Hepatic stellate cell (primary cell): ENCODE measurements around the gene NCOA6.
"Not testable (repeated sequence)": the region's sequence is repeated elsewhere in the genome, so short reads cannot be mapped to it uniquely, and the experiment has no call there.

ENCODE experiments used
- DNase-seq: peaks from one replicate; pipeline ENCODE4 v3.0.0; 2011; ENCODE audit warnings: low spot score

The NCOA6 gene

GRCh38 chr20:34717230-34718095 is 108.0 kb downstream of the NCOA6 start:
- DNase-seq, result no peak

DNA sequence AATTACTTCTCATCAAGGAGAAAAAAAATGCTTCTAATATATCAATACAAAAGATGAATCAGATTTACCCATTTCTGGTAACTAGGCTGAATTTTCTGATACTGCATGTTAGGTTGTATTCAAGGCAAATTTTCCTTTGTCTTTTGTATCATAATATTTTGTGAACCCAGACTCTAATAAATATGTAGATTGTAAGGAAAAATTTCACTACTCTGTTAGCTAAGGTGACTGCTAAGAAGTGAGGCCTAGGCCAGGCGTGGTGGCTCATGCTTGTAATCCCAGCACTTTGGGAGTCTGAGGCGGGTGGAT is 108.6 kb downstream of the NCOA6 start:
- no peak for DNase-seq

GRCh38 chr20:34715384-34715783 is 110.1 kb downstream of the NCOA6 start:
- no peak for DNase-seq

GRCh38 chr20:34713944-34714515 is 111.4 kb downstream of the NCOA6 start:
- not testable (repeated sequence) for DNase-seq

GRCh38 chr20:34713194-34713943 is 112.1 kb downstream of the NCOA6 start:
- DNase-seq, result peak; percentile 92

- DNase-seq, result no peak
These were observed 112.8 kb downstream of the NCOA6 start for GRCh38 chr20:34712525-34713192.

- no peak for DNase-seq
These were observed 113.5 kb downstream of the NCOA6 start for GRCh38 chr20:34711813-34712430.

DNA sequence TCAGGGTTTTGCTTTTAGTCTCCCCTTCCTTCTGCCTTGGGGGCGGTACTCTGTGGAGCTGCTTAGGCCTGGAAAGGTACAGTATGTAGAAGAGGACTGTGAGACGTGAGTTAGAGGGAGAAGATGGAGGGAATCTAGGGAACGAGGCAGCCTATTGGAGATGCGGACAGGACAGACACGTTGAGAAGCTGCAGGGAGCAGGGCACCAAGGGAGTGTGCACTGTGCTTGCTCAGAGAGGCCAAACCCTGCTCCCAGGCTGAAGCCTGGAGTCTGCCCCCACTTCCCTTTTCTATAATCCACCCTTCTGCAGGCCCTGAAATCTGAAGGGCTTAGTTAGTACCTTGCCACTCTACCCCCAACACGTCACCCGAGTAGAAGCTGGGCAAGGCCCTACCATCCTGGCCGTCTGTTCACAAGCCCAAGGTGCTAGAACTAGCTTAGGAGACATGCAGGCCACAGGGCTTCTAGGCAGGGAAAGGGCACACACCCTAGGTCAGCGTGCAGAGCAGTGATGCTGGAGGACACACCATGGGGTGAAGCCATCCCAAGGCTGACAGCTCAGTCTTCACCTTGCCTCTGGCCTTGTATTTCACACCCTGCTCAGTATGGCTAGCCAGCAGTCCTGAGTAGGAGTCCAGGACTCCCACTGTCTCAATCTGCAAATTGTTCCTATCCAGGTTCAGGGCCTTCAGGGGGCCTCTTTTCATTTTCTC is 114.4 kb downstream of the NCOA6 start:
- DNase-seq, result no peak

- DNase-seq, result no peak
These were observed 114.9 kb downstream of the NCOA6 start for GRCh38 chr20:34710568-34710839.

DNA sequence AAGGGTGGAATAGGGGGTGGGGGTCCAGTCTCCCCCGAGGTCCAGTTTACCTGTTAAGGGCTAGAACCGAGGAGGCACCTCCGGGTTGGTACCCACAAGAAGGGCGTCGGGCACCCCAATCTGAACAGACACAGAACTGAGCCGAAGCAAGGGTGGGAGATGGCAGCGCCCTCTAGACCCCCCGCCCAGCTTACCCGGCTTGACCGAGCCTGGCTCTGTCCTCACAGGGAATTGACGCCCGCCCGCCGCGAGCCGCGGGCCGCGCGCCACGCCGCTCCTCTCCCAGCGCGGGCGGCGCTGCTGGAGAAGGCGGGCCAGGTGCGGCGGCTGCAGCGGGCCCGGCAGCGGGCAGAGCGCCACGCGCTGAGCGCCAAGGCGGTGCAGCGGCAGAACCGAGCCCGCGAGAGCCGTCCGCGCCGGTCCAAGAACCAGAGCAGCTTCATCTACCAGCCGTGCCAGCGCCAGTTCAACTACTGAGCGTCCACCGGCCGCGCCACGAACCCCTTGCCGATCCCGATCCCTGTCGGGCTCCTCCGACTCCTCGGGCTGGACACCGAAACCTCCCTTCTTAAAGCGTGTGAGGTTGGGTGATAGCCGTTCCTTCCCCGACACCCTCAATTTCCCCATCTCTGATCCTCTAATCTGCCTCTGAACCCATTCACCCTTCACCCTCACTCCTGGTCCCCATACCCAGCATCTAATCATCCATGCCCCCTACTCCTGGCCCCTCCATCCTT is 115.5 kb downstream of the NCOA6 start:
- DNase-seq, result peak; percentile 59

GRCh38 chr20:34709044-34709830 is 116.2 kb downstream of the NCOA6 start:
- DNase-seq, result peak; percentile 79

GRCh38 chr20:34708621-34709043 is 116.8 kb downstream of the NCOA6 start:
- peak; percentile 64 for DNase-seq

DNA sequence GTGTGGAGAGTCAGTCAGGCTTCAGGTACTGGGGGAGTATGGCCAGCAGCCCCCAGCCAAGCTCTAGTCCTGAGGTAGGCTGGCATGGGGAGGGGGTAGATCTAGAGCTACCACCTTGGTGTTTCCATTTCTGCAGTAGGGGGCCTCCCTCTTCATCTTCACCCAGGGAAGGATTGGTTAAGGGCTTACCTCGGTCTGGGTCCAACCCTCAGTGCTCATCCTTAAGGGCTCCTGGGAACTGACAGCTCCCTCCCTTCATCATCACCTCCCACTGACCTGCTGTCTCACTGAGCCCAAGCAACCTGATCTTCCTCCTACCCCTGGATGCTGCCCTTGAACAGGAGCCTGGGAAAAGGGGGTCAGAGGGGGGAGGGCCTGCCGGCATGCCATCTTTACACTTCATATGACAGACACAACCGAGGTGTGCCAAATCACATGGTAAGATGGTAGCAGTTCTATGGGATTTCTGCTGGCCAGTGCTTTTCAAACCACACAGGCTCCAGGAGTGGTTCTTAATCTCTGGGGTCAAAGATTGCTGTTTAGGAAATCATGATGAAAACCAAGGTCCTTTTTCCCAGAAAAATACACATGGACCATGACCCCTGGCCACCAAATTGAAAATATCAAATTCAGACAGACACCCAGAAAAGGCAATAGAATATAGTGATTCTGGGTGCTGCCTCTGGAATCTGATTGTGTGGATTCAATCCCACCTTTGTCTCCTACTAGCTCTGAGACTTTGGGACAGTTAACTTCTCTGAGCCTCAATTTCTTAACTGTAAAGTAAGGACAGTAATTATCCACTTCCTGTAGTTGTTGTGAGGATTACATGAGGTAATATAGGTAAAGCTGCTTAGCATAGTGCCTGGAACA is 118.3 kb downstream of the NCOA6 start:
- DNase-seq, result no peak

DNA sequence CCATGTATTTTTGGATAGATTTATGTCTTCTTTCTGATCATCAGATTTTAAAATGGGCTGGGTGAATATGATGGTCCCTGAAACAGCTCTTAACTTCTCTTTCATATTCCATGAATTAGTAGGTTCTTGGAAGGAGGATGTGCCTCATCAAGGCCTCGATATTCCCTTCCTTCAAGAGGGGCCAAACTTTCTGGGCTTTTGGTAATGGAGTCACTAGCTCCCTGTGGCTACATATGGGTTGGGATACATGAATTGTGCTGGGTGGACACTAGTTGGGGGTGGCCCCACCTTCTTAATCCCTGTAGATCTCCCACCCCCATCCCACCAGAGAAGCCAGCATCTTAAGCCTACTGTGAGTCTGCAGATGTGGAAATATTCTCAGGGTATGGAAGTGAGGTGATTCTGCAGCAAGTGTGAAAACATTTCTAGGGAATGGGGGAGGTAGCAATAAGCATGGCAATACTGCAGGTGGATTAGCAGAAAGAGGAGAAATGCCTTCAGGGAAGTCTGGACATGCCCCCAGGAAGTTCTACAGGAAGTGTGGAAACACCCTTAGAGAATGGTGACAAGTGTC is 119.1 kb downstream of the NCOA6 start:
- DNase-seq, result no peak

- peak; percentile 61 for DNase-seq
These were observed 119.8 kb downstream of the NCOA6 start for GRCh38 chr20:34705397-34706301.

DNA sequence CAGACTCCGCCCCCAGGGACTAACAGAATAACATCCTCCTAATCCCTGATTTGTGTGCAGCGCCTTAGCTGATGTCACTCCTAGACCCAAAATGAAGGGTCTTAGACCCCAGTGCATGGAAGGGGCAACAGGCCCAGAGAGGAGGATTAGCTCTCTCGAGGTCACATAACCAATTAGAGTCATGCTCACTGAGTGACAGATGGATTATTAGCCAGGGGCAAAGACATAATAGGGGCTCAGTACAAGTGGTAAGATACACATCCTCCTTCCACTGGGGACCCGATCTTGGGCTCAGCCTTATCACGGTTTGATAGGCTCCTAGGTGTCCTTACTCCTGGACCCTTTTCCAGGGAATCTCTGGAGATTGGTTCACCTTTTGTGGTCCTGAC is 120.4 kb downstream of the NCOA6 start:
- DNase-seq, result no peak

GRCh38 chr20:34704177-34705007 is 121.1 kb downstream of the NCOA6 start, which contains the start of gene TP53INP2:
TP53INP2 (plus strand) TSS chr20:34704344; CDS start chr20:34708740, 4,396 bp downstream.
- DNase-seq, result peak; percentile 95
